ENCODE results near the gene PCNA. TPM values are rescaled to one million over a fixed set of nuclear protein-coding genes. Genes with fewer than 3 reads are reported as not detected.

The PCNA gene
- total RNA-seq, 1 donor from 2014 or later = 60.8 TPM

DNA sequence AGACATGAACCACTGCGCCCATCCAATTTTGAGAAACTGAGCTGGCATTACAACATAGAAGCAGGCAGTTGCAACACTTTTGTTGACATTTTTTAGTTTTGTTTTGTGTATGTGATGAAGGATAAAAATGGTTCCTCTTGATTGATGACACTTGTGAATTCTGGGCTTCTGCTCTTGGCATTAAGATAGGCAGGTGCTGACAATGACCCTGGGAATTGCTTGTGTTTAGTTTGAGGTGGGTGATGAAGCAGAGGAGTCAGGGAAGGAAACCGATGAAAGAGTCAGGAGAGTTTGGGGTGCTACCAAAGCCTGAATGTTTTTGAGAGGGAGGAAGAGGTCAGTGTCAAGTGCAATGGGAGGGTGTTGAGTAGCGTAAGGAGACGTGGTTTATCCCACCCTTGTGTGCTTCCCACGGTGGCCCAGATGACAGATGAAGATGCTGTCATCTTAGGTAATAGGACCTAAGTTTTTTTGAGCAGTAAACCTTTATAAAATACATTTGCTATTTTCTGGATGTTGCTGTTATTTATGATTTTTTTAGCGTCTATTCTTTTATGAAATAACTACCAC lies 26.4 kb upstream of the PCNA start:
- no peaks in the 10 kb centered on the region for H3K27me3 ChIP-seq (ENCODE audit: control insufficient read depth, insufficient read depth, low read length)
- TF ChIP-seq, protein P1, sequence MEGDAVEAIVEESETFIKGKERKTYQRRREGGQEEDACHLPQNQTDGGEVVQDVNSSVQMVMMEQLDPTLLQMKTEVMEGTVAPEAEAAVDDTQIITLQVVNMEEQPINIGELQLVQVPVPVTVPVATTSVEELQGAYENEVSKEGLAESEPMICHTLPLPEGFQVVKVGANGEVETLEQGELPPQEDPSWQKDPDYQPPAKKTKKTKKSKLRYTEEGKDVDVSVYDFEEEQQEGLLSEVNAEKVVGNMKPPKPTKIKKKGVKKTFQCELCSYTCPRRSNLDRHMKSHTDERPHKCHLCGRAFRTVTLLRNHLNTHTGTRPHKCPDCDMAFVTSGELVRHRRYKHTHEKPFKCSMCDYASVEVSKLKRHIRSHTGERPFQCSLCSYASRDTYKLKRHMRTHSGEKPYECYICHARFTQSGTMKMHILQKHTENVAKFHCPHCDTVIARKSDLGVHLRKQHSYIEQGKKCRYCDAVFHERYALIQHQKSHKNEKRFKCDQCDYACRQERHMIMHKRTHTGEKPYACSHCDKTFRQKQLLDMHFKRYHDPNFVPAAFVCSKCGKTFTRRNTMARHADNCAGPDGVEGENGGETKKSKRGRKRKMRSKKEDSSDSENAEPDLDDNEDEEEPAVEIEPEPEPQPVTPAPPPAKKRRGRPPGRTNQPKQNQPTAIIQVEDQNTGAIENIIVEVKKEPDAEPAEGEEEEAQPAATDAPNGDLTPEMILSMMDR (IDR thresholded peaks at IDR 0.05; ENCODE audit: insufficient read depth, low read length, severe bottlenecking) = no peak
- no peak for FAIRE-seq
- no peak overlapping the region for H3K4me3 ChIP-seq (ENCODE audit: low read depth, low read length)
- no peaks in the 10 kb centered on the region for H3K36me3 ChIP-seq (ENCODE audit: control insufficient read depth, insufficient read depth, low read length)
- no peak for DNase-seq (ENCODE audit: low read depth)

GRCh38 chr20:5145365-5146098 lies 25.8 kb upstream of the PCNA start:
- H3K4me3 ChIP-seq (ENCODE audit: low read depth, low read length) = no peak overlapping the region
- TF ChIP-seq, protein P1 (IDR thresholded peaks at IDR 0.05; ENCODE audit: insufficient read depth, low read length, severe bottlenecking) = no peak
- no peak for FAIRE-seq

GRCh38 chr20:5143851-5144250 lies 24.1 kb upstream of the PCNA start:
- no peaks in the 10 kb centered on the region for H3K27me3 ChIP-seq (ENCODE audit: control insufficient read depth, insufficient read depth, low read length)

More at GRCh38 chr20:5145365-5146098, 25.8 kb upstream of the PCNA start:
- DNase-seq (ENCODE audit: low read depth) = no peak
- Histone ChIP-seq H3K36me3 (ENCODE audit: control insufficient read depth, insufficient read depth, low read length) (no peaks in the 10 kb centered on the region), H3K27me3 (ENCODE audit: control insufficient read depth, insufficient read depth, low read length) (no peaks in the 10 kb centered on the region)

GRCh38 chr20:5141615-5142014 lies 21.9 kb upstream of the PCNA start:
- Histone ChIP-seq H3K27me3 (ENCODE audit: control insufficient read depth, insufficient read depth, low read length) (no peaks in the 10 kb centered on the region), H3K36me3 (ENCODE audit: control insufficient read depth, insufficient read depth, low read length) (no peaks in the 10 kb centered on the region), H3K4me3 (ENCODE audit: low read depth, low read length) (no peak overlapping the region)
- DNase-seq (ENCODE audit: low read depth) = no peak
- TF ChIP-seq, protein P1 (IDR thresholded peaks at IDR 0.05; ENCODE audit: insufficient read depth, low read length, severe bottlenecking) = no peak
- no peak for FAIRE-seq

More at GRCh38 chr20:5143851-5144250, 24.1 kb upstream of the PCNA start:
- TF ChIP-seq, protein P1 (IDR thresholded peaks at IDR 0.05; ENCODE audit: insufficient read depth, low read length, severe bottlenecking) = no peak
- Histone ChIP-seq H3K4me3 (ENCODE audit: low read depth, low read length) (no peak overlapping the region), H3K36me3 (ENCODE audit: control insufficient read depth, insufficient read depth, low read length) (no peaks in the 10 kb centered on the region)
- FAIRE-seq = no peak
- DNase-seq (ENCODE audit: low read depth) = no peak

DNA sequence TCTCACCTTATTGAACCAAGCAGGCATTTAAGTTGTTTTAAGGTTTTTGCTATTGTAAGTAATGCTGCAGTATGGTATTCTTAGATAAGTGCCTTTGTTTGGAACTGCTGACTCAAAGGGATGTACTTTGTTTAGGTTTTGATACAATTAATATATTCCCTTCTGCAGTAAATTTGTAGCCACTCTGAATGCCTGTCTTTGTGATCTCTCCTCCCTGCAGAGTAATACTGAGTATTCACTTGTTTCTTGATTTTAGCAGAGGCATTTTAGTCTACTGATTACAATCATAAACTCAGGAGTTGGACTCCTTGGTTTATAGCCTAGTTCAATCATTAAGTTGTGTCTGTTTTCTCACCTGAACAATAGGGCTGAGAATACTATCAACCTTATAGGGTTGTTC lies 20.4 kb upstream of the PCNA start:
- FAIRE-seq (no peak), DNase-seq (ENCODE audit: low read depth) (no peak)
- H3K4me3 ChIP-seq (ENCODE audit: low read depth, low read length) = no peak overlapping the region
- no peaks in the 10 kb centered on the region for H3K27me3 ChIP-seq (ENCODE audit: control insufficient read depth, insufficient read depth, low read length)
- TF ChIP-seq, protein P1 (IDR thresholded peaks at IDR 0.05; ENCODE audit: insufficient read depth, low read length, severe bottlenecking) = no peak
- H3K36me3 ChIP-seq (ENCODE audit: control insufficient read depth, insufficient read depth, low read length) = no peaks in the 10 kb centered on the region
